Measurements from ENCODE around the gene CALML5.

Gene CALML5

GRCh38 chr10:5498791-5499492 is 428 bp downstream of the CALML5 start:
- DNase-seq, result no peak

- DNase-seq, result no peak
These were observed 1.2 kb downstream of the CALML5 start for GRCh38 chr10:5497948-5498730.

- no peak for DNase-seq
These were observed 2.1 kb downstream of the CALML5 start for GRCh38 chr10:5497289-5497688.

DNA sequence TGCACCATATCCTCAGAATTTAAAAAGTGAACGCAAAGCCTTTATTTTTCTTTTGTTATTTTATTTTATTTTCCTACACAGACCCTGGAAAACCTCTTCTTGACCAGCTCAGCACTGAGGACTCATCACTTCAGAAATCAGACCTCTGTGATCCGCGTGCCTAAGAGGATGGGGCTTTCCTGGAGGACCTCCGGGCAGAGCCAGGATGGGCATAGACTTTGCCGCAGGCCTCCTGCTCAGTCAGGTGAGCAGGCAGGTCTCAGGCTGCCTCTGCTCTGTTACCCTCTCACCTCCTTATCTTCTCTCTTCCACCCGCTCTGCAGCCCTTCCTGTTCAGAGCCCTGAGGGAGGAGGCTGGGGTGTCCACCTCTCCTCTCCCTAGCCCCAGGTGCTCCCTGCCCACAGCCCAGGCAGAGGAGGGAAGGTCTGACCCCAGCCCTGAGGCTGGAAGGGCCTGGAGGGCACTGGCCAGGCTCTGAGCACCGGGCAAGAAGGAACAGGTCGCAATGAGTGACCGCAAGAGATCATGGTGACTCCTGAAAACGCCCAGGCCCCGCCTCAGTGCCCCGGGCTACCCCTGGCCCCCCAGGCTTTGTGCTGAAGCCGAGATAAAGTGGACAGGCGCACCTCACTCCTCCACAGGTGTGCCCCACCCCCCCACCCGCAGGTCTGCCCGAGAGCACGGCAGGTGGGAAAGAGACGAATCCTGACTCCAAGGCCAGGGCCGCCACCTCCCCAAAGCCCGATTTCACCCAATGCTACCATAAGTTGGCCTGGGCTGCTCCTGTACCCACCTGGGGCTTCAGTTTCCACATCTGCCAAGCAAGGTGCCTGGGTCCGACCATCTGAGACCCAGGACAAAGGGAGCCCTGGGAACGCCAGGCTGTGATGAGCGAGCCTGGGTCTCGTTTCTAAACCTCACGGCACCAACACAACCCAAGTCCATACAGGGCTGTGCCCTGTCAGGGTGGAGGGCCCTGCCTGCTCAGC is 2.8 kb downstream of the CALML5 start:
- DNase-seq, result no peak

DNA sequence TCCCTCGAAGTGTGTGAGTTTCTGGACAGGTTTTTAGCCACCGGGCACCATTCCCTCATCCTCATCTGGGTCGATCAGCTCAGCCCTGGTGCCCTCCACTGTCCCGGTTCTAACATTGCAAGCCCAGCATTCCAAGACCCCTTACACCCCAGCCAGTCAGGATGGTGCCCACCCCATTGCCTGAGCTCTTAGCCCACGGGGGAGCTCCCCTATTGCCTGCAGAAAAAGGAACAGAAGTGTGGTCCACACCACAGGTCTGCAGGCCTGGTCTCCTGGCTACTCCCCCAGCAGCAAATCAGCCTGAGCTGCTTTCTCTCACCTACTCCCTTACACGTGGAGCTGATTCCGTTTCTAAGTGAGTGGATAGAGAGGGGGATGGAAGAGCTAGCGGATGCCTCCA is 4.8 kb downstream of the CALML5 start:
- no peak for DNase-seq

DNA sequence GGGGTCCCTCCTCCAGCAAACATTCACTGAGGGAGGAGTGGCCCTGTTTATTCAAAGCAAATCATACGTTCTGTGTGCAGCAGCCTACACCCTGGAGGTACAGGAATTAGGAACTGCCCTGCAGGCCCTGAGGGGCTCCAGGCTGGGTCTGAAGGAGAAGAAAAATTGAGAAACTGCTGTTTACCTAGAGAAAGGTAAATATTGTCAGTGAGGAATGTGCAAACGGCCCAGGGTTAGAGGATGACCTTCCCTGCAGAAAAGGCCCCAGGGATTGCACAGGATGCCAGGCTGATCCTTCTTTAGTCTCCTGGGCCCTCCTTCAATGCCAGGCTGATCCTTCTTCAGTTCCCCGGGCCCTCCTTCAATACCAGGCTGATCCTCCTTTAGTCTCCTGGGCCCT is 5.7 kb downstream of the CALML5 start:
- no peak for DNase-seq

GRCh38 chr10:5492929-5493576 is 6.3 kb downstream of the CALML5 start:
- no peak for DNase-seq

DNA sequence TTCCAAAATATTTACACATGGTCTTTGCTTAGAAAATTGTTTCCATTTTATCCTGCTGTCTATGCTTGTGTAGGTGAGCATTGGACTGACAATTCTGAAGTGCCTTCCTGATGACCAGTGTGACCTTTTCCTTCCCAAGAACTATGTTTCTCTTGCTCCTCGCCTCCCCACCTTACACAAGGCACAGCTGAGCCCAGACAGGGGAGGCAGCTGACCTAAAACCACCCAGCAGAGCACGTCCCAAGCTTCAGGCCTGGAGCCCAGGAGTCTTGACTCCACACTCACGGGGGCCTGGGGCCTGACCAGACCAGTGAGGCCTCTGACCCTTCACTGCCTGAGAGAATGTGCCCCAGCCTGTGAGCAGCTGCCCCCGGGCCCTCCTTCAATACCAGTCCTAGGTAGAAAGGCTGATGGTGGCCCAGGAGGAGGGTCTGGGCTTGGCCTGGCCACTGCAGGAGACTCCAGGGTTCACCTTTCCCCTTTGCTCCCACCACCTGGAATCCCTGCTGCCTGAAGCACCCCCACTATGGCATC is 7.0 kb downstream of the CALML5 start:
- DNase-seq, result no peak

DNA sequence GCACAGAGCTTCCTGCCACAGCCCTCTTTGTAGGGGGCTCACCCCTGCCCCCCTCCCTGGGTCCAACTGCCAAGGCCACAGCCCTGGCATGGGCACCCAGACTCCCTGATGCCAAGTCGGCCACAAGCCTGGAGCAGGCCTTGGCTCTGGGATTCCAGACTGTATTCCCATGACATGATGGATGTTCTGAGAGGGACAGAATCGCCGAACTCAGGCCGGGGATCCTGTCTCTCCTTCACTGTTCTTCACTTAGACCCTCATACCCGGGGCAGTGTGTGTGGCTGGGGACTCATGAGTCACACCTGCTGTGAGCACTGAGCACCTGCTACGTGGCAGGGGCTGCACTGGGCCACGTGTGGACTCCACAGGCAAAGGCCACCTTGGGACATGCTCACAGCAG is 7.9 kb downstream of the CALML5 start:
- no peak for DNase-seq

DNA sequence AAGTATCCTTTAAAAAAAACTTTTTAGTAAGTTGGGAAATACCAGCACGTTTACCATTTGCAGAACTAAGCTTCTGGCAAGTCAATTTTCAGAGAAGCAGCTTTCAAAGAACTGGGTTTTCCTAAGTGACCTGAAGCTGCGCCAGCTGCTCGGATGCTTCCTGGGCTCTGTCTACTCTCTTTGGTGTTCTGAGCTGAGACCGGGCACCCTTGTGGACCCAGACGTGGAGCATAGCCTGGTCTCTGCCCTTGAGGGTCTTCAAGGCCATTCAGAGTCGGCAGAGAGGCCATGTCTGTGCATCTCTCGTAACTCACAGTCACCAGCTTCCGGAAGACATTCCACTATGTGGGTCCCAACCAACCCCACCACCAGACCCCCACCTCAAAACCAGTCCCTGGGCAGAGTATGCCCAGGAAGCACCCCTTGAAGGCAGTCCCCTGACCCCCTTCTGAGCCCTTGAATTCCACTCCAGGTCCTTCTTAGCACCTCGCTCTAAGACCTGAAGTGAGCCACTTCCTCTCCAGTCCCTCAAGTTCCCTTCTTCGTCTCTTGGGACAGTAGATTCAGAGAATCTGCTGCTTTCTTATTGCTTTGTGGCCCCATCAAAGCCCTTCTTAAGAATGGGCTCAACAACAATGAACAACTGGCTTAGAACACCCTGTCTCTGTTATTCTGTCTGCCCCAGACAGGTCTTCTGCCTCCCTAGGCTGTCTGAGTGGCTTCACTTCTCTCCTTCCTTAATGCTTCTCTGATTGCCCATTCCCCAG is 8.5 kb downstream of the CALML5 start:
- DNase-seq, result no peak

- no peak for DNase-seq
These were observed 9.3 kb downstream of the CALML5 start for GRCh38 chr10:5490032-5490431.

DNA sequence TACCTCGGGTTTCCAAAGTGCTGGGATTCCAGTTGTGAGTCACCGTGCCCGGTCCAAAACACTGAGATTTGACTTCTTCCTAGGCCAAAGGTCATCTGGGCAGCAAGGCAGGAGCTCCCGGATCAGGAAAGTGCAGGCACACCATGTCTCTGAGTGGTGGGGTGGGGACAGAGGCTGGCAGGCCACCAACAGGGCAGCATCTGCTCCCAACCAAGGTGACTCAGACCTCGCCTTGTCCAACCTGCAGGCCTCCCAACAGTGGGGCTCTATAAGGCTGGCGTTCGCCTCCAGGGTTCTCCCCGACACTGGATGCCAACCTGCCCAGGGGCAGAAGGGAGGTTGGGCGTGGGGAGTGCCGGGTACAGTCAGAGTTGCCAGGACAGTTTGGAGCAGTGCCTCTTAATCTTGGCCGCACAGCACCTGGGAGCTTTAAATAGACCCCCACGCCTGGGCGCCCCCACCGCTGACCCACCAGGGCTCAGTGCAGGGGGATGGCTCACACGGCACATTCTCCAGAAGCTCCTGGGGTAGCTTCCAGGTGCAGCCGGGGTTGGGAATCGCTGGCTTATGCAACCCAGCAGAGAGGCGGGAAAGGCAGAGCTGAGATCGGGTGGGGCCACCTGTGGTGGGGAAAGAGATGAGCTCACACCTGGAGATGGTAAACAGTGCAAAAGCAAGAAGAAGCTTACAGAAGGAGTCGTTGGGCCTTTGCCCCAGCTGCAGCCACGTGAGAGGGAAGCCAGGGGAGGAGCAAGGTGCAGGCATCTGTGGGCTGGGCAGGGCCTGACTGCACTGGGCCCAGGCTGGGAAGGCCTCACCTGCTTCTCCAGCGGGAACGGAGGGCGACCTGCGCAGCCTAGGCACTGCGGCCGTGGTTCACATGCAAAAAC is 10.9 kb downstream of the CALML5 start:
- no peak for DNase-seq

- DNase-seq, result no peak
These were observed 12.5 kb downstream of the CALML5 start for GRCh38 chr10:5486853-5487235.

DNA sequence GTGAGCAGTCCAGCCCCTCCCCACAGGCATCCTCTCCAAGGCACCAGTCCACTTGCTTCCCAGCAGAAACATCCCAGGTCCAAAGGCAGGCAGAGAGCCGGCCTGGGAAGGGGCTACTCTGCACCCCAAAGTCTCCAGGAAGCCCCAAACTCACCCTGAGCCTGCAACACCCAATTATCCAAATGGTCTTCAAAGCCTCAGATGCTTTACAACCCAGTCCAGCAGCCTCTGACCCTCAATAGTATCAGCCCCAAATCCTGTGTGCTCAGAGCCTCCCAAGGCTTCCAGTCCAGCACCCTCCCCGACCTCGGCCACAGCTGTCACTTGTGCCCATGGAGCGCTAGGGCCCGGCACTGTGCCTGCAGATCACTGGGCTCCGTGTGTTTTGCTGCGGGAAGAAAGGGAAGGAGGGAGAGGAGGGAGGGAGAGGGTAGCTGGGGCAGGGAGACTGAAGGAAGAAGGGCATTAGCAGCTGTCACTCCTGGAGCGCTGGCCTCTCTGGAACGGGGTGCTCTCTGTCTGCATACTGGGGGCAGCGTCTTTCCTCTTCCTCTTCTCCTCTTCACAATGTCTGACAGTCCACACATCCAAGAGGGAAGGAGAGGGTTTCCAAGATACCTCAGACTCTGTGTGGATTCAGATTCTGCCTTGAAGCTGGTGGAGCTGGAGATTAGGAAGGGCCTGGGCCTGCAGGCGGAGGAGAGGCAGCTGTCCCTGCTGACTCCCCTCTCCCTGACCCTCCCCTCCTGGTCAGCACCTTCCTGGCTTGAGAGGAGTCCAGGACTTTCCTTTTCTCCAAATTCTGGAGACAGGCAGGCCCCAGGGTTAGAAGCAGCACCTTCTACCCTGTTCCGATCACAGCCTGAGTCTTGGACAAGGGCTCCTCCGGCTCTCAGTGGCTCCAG is 13.2 kb downstream of the CALML5 start:
- no peak for DNase-seq

DNA sequence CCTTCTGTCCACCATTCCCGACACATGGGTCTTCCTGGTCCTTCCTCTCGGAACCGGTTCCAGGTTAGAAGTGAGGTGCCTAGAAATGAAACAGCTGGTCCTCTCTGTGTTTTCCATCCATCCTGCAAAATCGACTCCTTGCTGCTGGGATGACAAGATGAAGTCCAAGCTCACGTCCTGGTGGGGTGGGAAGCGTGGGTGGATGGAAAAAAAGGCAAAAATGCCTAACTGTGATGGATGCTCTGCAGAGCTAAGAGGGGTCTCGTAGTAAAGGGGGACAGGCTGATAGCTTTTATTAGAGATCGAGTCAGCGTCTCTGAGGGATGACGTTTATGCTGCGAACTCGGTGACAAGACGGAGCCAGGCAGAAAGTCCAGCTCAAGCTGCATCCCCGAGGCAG is 14.1 kb downstream of the CALML5 start:
- no peak for DNase-seq

- DNase-seq, result no peak
These were observed 15.2 kb downstream of the CALML5 start for GRCh38 chr10:5484205-5484604.

- no peak for DNase-seq
These were observed 17.4 kb downstream of the CALML5 start for GRCh38 chr10:5482016-5482415.

DNA sequence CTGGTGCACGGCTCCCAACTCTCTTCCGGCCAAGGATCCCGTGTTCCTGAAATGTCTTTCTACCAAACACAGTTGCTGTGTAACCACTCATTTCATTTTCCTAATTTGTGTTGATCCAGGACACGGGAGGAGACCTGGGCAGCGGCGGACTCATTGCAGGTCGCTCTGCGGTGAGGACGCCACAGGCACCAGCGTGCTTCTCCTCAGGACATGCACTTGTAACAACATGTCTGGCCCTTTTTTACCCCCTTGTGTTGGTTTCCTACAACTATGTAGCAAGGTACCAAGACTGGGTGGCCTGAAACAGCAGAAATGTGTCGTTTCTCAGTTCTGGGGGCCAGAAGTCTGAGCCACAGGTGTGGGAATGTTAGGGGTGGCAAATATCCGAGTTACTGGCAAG is 18.2 kb downstream of the CALML5 start:
- DNase-seq, result peak; percentile 4

- DNase-seq, result peak; percentile 9
These were observed 19.0 kb downstream of the CALML5 start for GRCh38 chr10:5480162-5480941.

Measured in femur (tissue), 1 donor.